Hepatic stellate cell (primary cell): Measurements from ENCODE around the gene ADARB2.

Experiments used
- DNase-seq: peaks from one replicate; pipeline ENCODE4 v3.0.0; 2011; ENCODE audit warnings: low spot score

Gene ADARB2

GRCh38 chr10:1594372-1595241 is 142.7 kb downstream of the ADARB2 start:
- no peak for DNase-seq

- no peak for DNase-seq
Observed at GRCh38 chr10:1591742-1592141, 145.6 kb downstream of the ADARB2 start.

DNA sequence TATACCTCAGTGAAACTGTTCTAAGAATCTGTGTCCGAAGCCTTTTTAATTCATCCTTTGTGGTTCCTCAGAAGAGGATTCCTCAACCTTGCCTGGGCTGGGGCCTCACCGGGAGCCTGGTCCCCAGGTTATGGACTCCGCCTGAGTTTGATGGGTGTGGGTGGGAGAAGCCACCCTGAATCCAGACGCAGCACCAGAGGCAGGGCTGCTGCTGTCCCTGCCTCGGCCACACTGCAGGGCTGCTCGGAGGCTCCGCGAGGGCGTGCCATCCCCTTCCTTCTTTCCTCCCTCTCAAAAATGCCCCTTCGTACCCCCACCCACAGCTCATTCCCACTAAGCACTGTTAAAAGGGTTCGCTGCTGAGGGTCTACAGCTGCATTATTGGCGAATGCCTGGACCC is 146.3 kb downstream of the ADARB2 start:
- DNase-seq: no peak

GRCh38 chr10:1589257-1589656 is 148.1 kb downstream of the ADARB2 start:
- no peak for DNase-seq

DNA sequence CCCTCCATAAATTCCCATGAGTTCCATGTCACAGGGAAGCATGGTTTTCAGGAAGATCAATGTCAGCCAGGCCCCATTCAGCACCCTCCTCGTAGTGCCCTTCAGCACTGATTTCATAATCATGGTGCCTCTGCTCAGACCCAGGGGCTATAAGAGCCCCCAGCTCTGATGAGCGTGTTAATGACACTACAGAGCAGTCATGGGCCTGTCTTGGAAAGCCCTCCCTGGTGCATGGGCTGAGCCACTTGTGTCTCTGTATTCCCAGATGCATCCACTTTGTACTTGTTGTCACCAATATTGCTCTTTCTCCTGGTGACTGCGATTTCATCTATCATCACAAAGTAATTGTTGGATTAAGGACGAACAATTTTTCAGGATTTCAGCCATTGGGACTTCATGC is 154.6 kb downstream of the ADARB2 start:
- no peak for DNase-seq

- DNase-seq: no peak
Observed at GRCh38 chr10:1581189-1581588, 156.1 kb downstream of the ADARB2 start.

DNA sequence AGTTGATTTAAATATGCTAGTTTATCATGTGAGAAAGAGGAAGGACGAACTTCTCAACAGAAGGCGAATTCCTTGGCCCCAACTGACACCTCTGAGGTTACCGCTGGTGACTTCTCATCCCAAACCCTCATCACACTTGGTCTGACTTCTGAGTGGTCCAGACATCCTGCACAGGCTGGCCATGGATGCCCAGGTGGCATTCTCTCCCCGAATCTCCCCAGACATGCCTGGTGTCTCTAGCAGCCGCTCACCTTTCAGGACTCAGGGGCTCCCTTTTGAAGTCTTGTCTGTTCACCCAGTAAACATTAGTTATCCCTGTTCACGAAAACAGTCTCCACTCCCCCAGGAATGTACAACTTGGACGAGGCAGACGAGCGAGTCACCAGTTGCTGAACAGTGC is 157.7 kb downstream of the ADARB2 start:
- no peak for DNase-seq

DNA sequence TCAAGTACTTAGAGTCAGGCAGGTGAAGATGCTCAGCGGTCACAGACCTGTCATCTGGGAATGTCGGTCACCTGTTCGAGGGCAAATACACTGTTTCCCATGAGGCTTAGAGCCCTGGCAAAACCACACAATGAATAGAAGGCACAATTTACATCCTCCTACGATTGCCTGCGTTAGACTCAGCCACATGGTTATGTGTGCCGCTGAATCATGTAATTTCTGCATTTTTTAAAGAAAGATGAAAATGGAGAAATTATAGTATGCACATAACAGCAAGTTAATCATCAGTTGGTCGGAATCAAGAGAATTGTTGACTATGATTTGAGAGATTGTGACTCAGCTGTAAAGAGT is 158.2 kb downstream of the ADARB2 start:
- no peak for DNase-seq

GRCh38 chr10:1578392-1579140 is 158.8 kb downstream of the ADARB2 start:
- DNase-seq: no peak

- no peak for DNase-seq
Observed at GRCh38 chr10:1577945-1578344, 159.4 kb downstream of the ADARB2 start.

- DNase-seq: no peak
Observed at GRCh38 chr10:1577373-1577770, 160.0 kb downstream of the ADARB2 start.

DNA sequence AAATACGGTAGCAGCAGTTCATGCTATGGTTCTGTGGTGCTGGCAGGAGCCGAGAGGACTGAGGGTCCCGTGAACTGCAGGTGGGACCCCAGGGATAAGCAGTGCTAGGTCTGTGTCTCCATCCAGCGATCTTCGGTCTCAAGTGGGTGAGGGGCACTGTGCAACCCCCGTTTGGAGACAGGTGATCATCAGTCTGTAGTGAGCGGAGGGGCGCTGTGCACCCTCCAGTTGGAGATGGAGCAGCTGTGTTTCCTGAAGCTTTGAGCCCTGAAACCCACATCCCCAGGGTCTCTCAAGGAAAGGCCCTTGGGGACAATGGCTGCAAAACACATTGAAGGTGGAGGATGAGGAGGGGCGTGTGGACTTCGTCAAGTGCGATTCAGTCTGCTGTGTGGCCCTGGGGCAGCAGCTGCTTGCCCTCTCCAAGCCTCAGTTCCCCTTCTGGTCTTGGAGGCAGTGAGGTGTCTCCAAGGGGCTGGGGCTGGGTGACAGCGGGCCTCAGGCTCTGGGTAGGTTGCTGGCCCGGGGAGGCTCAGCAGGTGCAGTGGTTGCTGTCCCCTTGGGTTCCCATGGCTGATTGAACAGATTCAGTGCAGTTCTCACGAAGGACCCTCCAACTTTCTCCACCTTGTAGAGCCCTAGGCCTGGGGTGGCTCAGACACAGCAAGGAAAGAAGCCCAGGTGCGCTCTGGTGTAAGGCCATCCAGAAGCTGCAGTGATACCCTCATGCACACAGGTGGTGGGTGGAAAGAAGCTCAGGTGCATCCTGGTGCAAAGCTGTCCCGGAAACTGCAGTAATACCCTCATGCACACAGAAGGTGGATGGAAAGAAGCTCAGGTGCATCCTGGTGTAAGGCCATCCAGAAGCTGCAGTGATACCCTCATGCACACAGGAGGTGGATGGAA is 160.6 kb downstream of the ADARB2 start:
- DNase-seq: no peak

- no peak for DNase-seq
Observed at GRCh38 chr10:1575481-1576244, 161.7 kb downstream of the ADARB2 start.

DNA sequence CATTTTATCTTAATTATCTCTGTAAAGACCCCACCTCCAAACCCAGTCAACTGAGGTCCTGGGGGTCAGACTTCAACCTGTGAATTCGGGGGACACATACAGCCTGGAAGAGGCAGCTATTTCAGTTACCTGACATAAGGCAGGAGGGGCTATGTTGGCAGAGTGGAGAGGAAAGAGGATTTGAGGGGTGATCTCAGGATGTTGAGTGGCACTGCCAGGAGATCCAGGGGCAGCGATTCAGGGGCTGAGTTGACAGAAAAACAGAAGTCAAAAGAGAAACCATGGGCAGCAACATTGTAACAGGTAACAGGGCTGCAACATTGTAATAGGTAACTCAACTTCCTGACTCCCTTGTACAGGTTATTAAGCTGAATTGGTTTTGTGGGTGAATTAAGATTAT is 162.6 kb downstream of the ADARB2 start:
- no peak for DNase-seq

DNA sequence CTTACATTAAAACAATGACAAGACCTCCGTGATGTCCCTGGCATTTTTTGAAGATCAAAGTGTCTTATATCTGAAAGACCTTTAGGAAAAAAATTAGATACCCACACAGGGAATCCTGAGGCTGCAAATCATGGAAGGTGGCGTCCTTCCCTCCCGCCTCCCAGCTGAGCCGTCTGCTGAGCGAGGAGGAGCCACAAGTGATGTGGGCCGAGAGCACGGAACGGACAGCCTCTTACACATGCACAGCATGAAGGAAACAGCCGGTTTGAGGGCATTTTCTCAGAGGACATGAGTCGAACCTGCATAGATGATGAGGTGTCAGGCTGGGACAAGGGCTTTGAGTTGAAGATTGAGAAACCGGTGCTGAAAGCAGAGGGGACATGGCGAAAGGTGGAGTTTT is 163.3 kb downstream of the ADARB2 start:
- DNase-seq: no peak

- no peak for DNase-seq
Observed at GRCh38 chr10:1573334-1573969, 163.9 kb downstream of the ADARB2 start.

- DNase-seq: no peak
Observed at GRCh38 chr10:1572519-1573333, 164.6 kb downstream of the ADARB2 start.

- no peak for DNase-seq
Observed at GRCh38 chr10:1571587-1572237, 165.6 kb downstream of the ADARB2 start.

DNA sequence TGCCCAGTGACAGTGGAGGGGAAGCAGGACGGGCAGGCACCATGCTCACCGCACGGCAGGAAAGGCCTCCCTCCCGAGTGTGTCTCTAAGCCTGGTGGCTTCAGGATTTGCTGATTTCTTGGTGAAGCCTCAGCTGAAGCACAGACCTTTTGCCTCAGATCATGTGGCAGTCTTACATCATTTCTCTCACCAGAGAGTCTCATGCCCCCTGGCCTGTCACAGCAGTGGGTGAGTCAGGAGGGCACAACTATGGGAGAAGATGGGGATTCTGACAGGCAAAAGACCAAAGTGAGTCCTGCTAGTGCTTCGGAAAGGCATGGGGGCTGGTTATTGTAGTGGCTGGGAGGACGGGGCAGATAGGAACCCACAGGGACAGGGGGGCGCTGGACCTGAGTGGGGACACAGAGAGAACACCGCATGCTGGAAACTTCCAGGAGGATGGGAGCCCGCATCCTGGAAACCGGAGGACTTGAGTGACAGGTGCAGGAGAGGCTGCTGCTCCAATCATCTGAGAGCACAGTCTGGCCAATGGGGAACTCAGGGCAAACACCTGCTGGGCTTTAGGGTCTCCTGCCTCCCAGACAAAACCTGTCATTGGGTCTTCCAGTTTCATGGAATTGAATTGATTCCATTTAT is 166.8 kb downstream of the ADARB2 start:
- no peak for DNase-seq
